ENCODE results near the gene NAA50. TPM values are rescaled to one million over a fixed set of nuclear protein-coding genes. Genes with fewer than 3 reads are reported as not detected.

NAA50 gene
- total RNA-seq, 1 donor: 169 TPM

- H3K27ac ChIP-seq (ENCODE audit: low read depth, low read length): peak overlapping the region; percentile 47
- peaks cover 52% of the 10 kb centered on the region for H3K79me2 ChIP-seq (ENCODE audit: insufficient read depth, low read length)
- H3K36me3 ChIP-seq (ENCODE audit: insufficient read depth, low read length): no peaks in the 10 kb centered on the region
- no peaks in the 10 kb centered on the region for H3K9me3 ChIP-seq (ENCODE audit: low read depth, low read length)
- peak overlapping the region; percentile 56 for H3K4me2 ChIP-seq (ENCODE audit: insufficient read depth, low read length)
- H2AFZ ChIP-seq (ENCODE audit: low read length): no peak overlapping the region
- no peak for TF ChIP-seq CTCF (IDR thresholded peaks at IDR 0.05; ENCODE audit: extremely low read depth, low read depth, low read length)
- no peaks in the 10 kb centered on the region for H4K20me1 ChIP-seq (ENCODE audit: insufficient read depth, low read length)
- H3K4me3 ChIP-seq (ENCODE audit: insufficient read depth, low read length): no peak overlapping the region
- H3K27me3 ChIP-seq (ENCODE audit: insufficient read depth, low read length): no peaks in the 10 kb centered on the region
- DNase-seq (ENCODE audit: insufficient read length, low spot score, missing footprints): peak; percentile 68
- peaks cover 19% of the 10 kb centered on the region for H3K4me1 ChIP-seq (ENCODE audit: insufficient read depth, low read length)
Measured at GRCh38 chr3:113773381-113773780, 27.3 kb upstream of the NAA50 start.

- Histone ChIP-seq H4K20me1 (ENCODE audit: insufficient read depth, low read length) (no peaks in the 10 kb centered on the region), H2AFZ (ENCODE audit: low read length) (no peak overlapping the region), H3K36me3 (ENCODE audit: insufficient read depth, low read length) (no peaks in the 10 kb centered on the region), H3K4me1 (ENCODE audit: insufficient read depth, low read length) (peaks cover 19% of the 10 kb centered on the region), H3K4me2 (ENCODE audit: insufficient read depth, low read length) (no peak overlapping the region), H3K4me3 (ENCODE audit: insufficient read depth, low read length) (no peak overlapping the region), H3K27ac (ENCODE audit: low read depth, low read length) (no peak overlapping the region), H3K79me2 (ENCODE audit: insufficient read depth, low read length) (peaks cover 48% of the 10 kb centered on the region), H3K27me3 (ENCODE audit: insufficient read depth, low read length) (no peaks in the 10 kb centered on the region), H3K9me3 (ENCODE audit: low read depth, low read length) (no peaks in the 10 kb centered on the region)
- peak; percentile 14 for DNase-seq (ENCODE audit: insufficient read length, low spot score, missing footprints)
- TF ChIP-seq CTCF (IDR thresholded peaks at IDR 0.05; ENCODE audit: extremely low read depth, low read depth, low read length): no peak
Measured at GRCh38 chr3:113771993-113772392, 25.9 kb upstream of the NAA50 start.

- no peak for TF ChIP-seq CTCF (IDR thresholded peaks at IDR 0.05; ENCODE audit: extremely low read depth, low read depth, low read length)
- H3K79me2 ChIP-seq (ENCODE audit: insufficient read depth, low read length): peaks cover 47% of the 10 kb centered on the region
- no peaks in the 10 kb centered on the region for H3K9me3 ChIP-seq (ENCODE audit: low read depth, low read length)
- H3K4me2 ChIP-seq (ENCODE audit: insufficient read depth, low read length): peak overlapping the region; percentile 14
- H3K36me3 ChIP-seq (ENCODE audit: insufficient read depth, low read length): no peaks in the 10 kb centered on the region
- no peaks in the 10 kb centered on the region for H4K20me1 ChIP-seq (ENCODE audit: insufficient read depth, low read length)
- no peak overlapping the region for H3K27ac ChIP-seq (ENCODE audit: low read depth, low read length)
- H3K4me1 ChIP-seq (ENCODE audit: insufficient read depth, low read length): peaks cover 19% of the 10 kb centered on the region
- no peak overlapping the region for H2AFZ ChIP-seq (ENCODE audit: low read length)
- H3K4me3 ChIP-seq (ENCODE audit: insufficient read depth, low read length): no peak overlapping the region
- peak; percentile 84 for DNase-seq (ENCODE audit: insufficient read length, low spot score, missing footprints)
- H3K27me3 ChIP-seq (ENCODE audit: insufficient read depth, low read length): no peaks in the 10 kb centered on the region
Measured at GRCh38 chr3:113769551-113769950, 23.5 kb upstream of the NAA50 start.

- H3K36me3 ChIP-seq (ENCODE audit: insufficient read depth, low read length): no peaks in the 10 kb centered on the region
- H3K27ac ChIP-seq (ENCODE audit: low read depth, low read length): no peak overlapping the region
- H3K9me3 ChIP-seq (ENCODE audit: low read depth, low read length): no peaks in the 10 kb centered on the region
- H4K20me1 ChIP-seq (ENCODE audit: insufficient read depth, low read length): no peaks in the 10 kb centered on the region
- DNase-seq (ENCODE audit: insufficient read length, low spot score, missing footprints): no peak
- H3K4me3 ChIP-seq (ENCODE audit: insufficient read depth, low read length): no peak overlapping the region
- H3K79me2 ChIP-seq (ENCODE audit: insufficient read depth, low read length): peaks cover 58% of the 10 kb centered on the region
- no peak overlapping the region for H3K4me2 ChIP-seq (ENCODE audit: insufficient read depth, low read length)
- peaks cover 2% of the 10 kb centered on the region for H3K4me1 ChIP-seq (ENCODE audit: insufficient read depth, low read length)
- H2AFZ ChIP-seq (ENCODE audit: low read length): no peak overlapping the region
- no peaks in the 10 kb centered on the region for H3K27me3 ChIP-seq (ENCODE audit: insufficient read depth, low read length)
- no peak for TF ChIP-seq CTCF (IDR thresholded peaks at IDR 0.05; ENCODE audit: extremely low read depth, low read depth, low read length)
Measured at GRCh38 chr3:113764698-113765097, 18.6 kb upstream of the NAA50 start.
